Suprapubic skin (tissue), 4 donors: ENCODE measurements around the gene E4F1.

Source experiments
- CTCF ChIP-seq, 2 donors: fragments of 200-600 bp in 1 of 2; fragments of 450-650 bp in 1 of 2; sonication (generic) in 1 of 2; IDR thresholded peaks; one replicate each; pipeline ENCODE4 v1.5.1; 2016 to 2019; ENCODE audit warnings: antibody characterized with exemption in 2 of 2, mild to moderate bottlenecking in 1 of 2, moderate library complexity in 1 of 2
- EP300 ChIP-seq: sonication (generic); formaldehyde crosslinking; IDR thresholded peaks from one replicate; pipeline ENCODE4 v1.6.1; 2017; ENCODE audit warnings: antibody characterized with exemption
- POLR2A ChIP-seq, 2 donors: fragments of 450-650 bp; IDR thresholded peaks; one replicate each; pipeline ENCODE4 v1.6.1; 2017; ENCODE audit warnings: antibody characterized with exemption in 2 of 2, mild to moderate bottlenecking in 2 of 2, moderate library complexity in 2 of 2
- POLR2AphosphoS5 ChIP-seq, 3 donors: sonication (generic); formaldehyde crosslinking; IDR thresholded peaks; one replicate each; pipeline ENCODE4 v1.6.1; 2017; ENCODE audit warnings: antibody characterized with exemption in 3 of 3

GRCh38 chr16:2260250-2260649 is 36.9 kb downstream of the E4F1 start:
- TF ChIP-seq POLR2A (IDR thresholded peaks at IDR 0.05) (no peak), CTCF (IDR thresholded peaks at IDR 0.05) (no peak), EP300 (no peak), POLR2AphosphoS5 (IDR thresholded peaks at IDR 0.05) (no peak)
